HEK293 (cell line): ENCODE data around the gene C3.
A peak's percentile ranks its signal among the peaks of the same experiment; 100 is the strongest.

Source experiments
- CTCF ChIA-PET: fragments of 350-600 bp; formaldehyde crosslinking; extraction: SDS; loops from one replicate; lab custom pipeline; 2021; ENCODE audit warnings: antibody characterized with exemption; lab: Yijun Ruan, JAX
- POLR2A ChIA-PET: fragments of 300-600 bp; formaldehyde crosslinking; extraction: SDS; loops from one replicate; lab custom pipeline; 2020; ENCODE audit warnings: antibody characterized with exemption, inconsistent platforms; lab: Yijun Ruan, JAX
- H3K27ac ChIP-seq: fragments of 200-500 bp; sonication (Bioruptor generic); 2 replicates; pipeline ENCODE4 v1.5.1; 2014; ENCODE audit warnings: low read depth, low read length, control low read depth, inconsistent platforms; ENCODE audit errors: extremely low read depth
- H3K36me3 ChIP-seq, 2 experiments: fragments of 200-500 bp in 1 of 2; sonication (Bioruptor generic) in 1 of 2; 1 replicate in 1 of 2; 2 replicates in 1 of 2; pipeline ENCODE4 v1.5.1; 2014 to 2017; ENCODE audit warnings: inconsistent platforms in 2 of 2, low read length in 2 of 2; ENCODE audit not compliant: control insufficient read depth in 2 of 2, insufficient read depth in 1 of 2
- H3K4me1 ChIP-seq: fragments of 200-500 bp; sonication (Bioruptor generic); 2 replicates; pipeline ENCODE4 v1.5.1; 2014; ENCODE audit warnings: mild to moderate bottlenecking, low read length, inconsistent platforms; ENCODE audit not compliant: control insufficient read depth, insufficient read depth
- H3K4me3 ChIP-seq: 2 replicates; pipeline ENCODE4 v1.5.1; 2011; ENCODE audit warnings: low read depth, mild to moderate bottlenecking, control low read depth, low read length, moderate library complexity
- H3K9me3 ChIP-seq: fragments of 200-500 bp; sonication (Bioruptor generic); 2 replicates; pipeline ENCODE4 v1.5.1; 2014; ENCODE audit warnings: low read depth, low read length, inconsistent platforms; ENCODE audit not compliant: control insufficient read depth, insufficient read depth
- FEZF1 ChIP-seq: fragments of 450-650 bp; formaldehyde crosslinking; IDR thresholded peaks from 2 replicates; pipeline ENCODE4 v1.5.1; 2016; ENCODE audit warnings: missing biosample characterization, missing genetic modification characterization
- GFI1B ChIP-seq: fragments of 450-650 bp; formaldehyde crosslinking; IDR thresholded peaks from 2 replicates; pipeline ENCODE4 v1.5.1; 2016; ENCODE audit warnings: missing biosample characterization, missing genetic modification characterization
- GLI4 ChIP-seq: fragments of 450-650 bp; formaldehyde crosslinking; IDR thresholded peaks from 2 replicates; pipeline ENCODE4 v1.5.1; 2016; ENCODE audit warnings: missing biosample characterization, missing genetic modification characterization
- IKZF3 ChIP-seq: fragments of 450-650 bp; IDR thresholded peaks from 2 replicates; pipeline ENCODE4 v1.5.0; 2018; ENCODE audit warnings: missing biosample characterization, mild to moderate bottlenecking, missing genetic modification characterization, moderate library complexity
- KLF7 ChIP-seq: fragments of 450-650 bp; formaldehyde crosslinking; IDR thresholded peaks from 2 replicates; pipeline ENCODE4 v1.5.1; 2016; ENCODE audit warnings: missing biosample characterization, missing genetic modification characterization, borderline replicate concordance
- KLF9 ChIP-seq: fragments of 450-650 bp; formaldehyde crosslinking; IDR thresholded peaks from 2 replicates; pipeline ENCODE4 v1.5.1; 2016; ENCODE audit warnings: missing biosample characterization, missing genetic modification characterization, low read depth
- PRDM6 ChIP-seq: fragments of 450-650 bp; formaldehyde crosslinking; IDR thresholded peaks from 2 replicates; pipeline ENCODE4 v1.5.1; 2017; ENCODE audit warnings: missing biosample characterization, missing genetic modification characterization
- SCRT2 ChIP-seq: fragments of 450-650 bp; formaldehyde crosslinking; IDR thresholded peaks from 2 replicates; pipeline ENCODE4 v1.5.1; 2016; ENCODE audit warnings: missing biosample characterization, missing genetic modification characterization
- ZBTB21 ChIP-seq: fragments of 450-650 bp; formaldehyde crosslinking; IDR thresholded peaks from 2 replicates; pipeline ENCODE4 v1.5.1; 2017; ENCODE audit warnings: missing biosample characterization, missing genetic modification characterization
- ZNF221 ChIP-seq: fragments of 450-650 bp; formaldehyde crosslinking; IDR thresholded peaks from 2 replicates; pipeline ENCODE4 v1.5.1; 2017; ENCODE audit warnings: missing biosample characterization, missing genetic modification characterization, borderline replicate concordance
- ZNF335 ChIP-seq: fragments of 450-650 bp; formaldehyde crosslinking; conservative IDR thresholded peaks from 2 replicates; pipeline ENCODE4 v1.5.1; 2016; ENCODE audit warnings: missing biosample characterization, missing genetic modification characterization
- ZNF354C ChIP-seq: fragments of 450-650 bp; formaldehyde crosslinking; IDR thresholded peaks from 2 replicates; pipeline ENCODE4 v1.5.1; 2016; ENCODE audit warnings: missing biosample characterization, missing genetic modification characterization, low read depth, borderline replicate concordance
- ZNF394 ChIP-seq: fragments of 450-650 bp; formaldehyde crosslinking; IDR thresholded peaks from 2 replicates; pipeline ENCODE4 v1.5.1; 2016; ENCODE audit warnings: missing biosample characterization, missing genetic modification characterization, mild to moderate bottlenecking, moderate library complexity, borderline replicate concordance
- ZNF544 ChIP-seq: fragments of 450-650 bp; formaldehyde crosslinking; IDR thresholded peaks from 2 replicates; pipeline ENCODE4 v1.5.0; 2017; ENCODE audit warnings: missing biosample characterization, missing genetic modification characterization
- ZNF548 ChIP-seq: fragments of 450-650 bp; formaldehyde crosslinking; IDR thresholded peaks from 2 replicates; pipeline ENCODE4 v1.5.1; 2016; ENCODE audit warnings: missing biosample characterization, missing genetic modification characterization
- ZNF677 ChIP-seq: fragments of 450-650 bp; IDR thresholded peaks from 2 replicates; pipeline ENCODE4 v1.5.0; 2018; ENCODE audit warnings: missing biosample characterization, mild to moderate bottlenecking, missing genetic modification characterization, moderate library complexity
- ZNF701 ChIP-seq: fragments of 450-650 bp; formaldehyde crosslinking; IDR thresholded peaks from 2 replicates; pipeline ENCODE4 v1.5.1; 2016; ENCODE audit warnings: missing biosample characterization, missing genetic modification characterization
- ZNF707 ChIP-seq: fragments of 450-650 bp; formaldehyde crosslinking; IDR thresholded peaks from 2 replicates; pipeline ENCODE4 v1.5.1; 2016; ENCODE audit warnings: missing biosample characterization, missing genetic modification characterization
- ZNF768 ChIP-seq: fragments of 450-650 bp; formaldehyde crosslinking; IDR thresholded peaks from 2 replicates; pipeline ENCODE4 v1.5.1; 2018; ENCODE audit warnings: missing biosample characterization, mild to moderate bottlenecking, missing genetic modification characterization

Gene C3

DNA sequence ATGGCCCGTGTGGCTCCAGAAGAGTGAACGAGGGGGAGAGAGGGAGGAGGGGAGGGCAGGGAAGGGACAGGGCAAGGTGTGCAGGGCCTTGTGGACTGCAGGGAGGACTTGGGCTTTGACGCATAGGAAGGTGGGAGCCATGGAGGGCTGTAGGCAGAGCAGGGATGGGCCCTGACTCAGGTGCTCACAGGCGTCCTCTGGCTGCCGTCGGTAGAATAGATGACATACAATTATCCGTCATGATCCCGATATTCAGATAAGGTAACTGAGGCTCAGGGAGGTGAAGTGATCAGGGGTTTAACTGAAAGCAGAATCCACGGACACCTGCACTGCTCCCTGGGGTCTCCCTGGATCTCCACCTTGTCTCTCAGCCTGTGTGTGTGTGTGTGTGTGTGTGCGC is 3.4 kb downstream of the C3 start (continued):
- TF ChIP-seq ZNF701 (tag by site-specific recombination), result no peak
- no peak for TF ChIP-seq ZBTB21
- TF ChIP-seq, all 188 proteins: peak for 3

- Histone ChIP-seq H3K9me3 (no peaks in the 10 kb centered on the region), H3K4me3 (no peak overlapping the region), H3K36me3 (no peaks in the 10 kb centered on the region), H3K4me1 (no peaks in the 10 kb centered on the region), H3K27ac (no peak overlapping the region)
- POLR2A ChIA-PET, result no interaction called here
- CTCF ChIA-PET, result interaction anchor here (0.6 to 1.2 kb wide), 5 partner anchors 21 to 235 kb away, joined by 3 to 5 read pairs (median 3); no protein-coding TSS in a partner anchor
- TF ChIP-seq ZNF548 (tag by site-specific recombination), result no peak
- TF ChIP-seq GLI4, result no peak
- TF ChIP-seq IKZF3 (tag by site-specific recombination), result no peak
- TF ChIP-seq ZNF677 (tag by site-specific recombination), result no peak
- TF ChIP-seq ZNF354C, result no peak
Measured at GRCh38 chr19:6716610-6716970, 3.9 kb downstream of the C3 start.

DNA sequence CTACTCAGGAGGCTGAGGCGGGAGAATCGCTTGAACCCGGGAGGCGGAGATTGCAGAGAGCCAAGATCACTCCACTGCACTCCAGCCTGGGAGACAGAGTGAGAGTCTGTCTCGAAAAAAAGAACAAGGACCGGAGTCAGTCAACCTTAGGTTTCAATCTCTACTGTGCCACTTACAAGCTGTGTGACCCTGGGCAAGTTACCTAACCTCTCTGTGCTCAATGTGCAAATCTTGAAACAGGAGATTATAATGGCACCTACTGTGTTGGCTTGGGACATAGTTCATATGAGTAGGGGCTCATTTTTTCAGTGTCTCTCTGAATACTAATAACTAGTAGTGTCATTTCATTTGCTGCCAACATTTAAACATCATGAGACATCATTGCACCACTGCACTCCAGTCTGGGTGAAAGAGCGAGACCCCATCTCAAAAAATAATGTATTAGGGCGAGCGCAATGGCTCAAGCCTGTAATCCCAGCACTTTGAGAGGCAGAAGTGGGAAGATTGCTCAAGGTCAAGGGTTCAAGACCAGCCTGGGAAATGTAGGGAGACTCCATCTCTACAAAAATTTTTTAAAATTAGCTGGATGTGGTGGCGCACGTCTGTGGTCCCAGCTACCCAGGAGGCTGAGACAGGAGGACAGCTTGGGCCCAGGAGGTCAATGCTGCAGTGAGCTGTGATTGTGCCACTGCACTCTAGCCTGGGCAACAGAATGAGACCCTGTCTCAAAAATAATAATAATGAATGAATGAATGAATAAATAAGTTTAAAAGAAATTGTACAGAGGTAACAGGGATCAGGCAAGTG is 5.5 kb downstream of the C3 start:
- ChIA-PET POLR2A (no interaction called here), CTCF (interaction anchor here (0.6 to 1.2 kb wide), 5 partner anchors 41 to 1798 kb away, joined by 3 to 5 read pairs (median 3); no protein-coding TSS in a partner anchor)
- Histone ChIP-seq H3K4me1 (no peaks in the 10 kb centered on the region), H3K27ac (no peak overlapping the region), H3K4me3 (no peak overlapping the region), H3K36me3 (no peaks in the 10 kb centered on the region), H3K9me3 (no peaks in the 10 kb centered on the region)
- TF ChIP-seq GFI1B (no peak), ZNF768 (tag by site-specific recombination) (peak; percentile 95; the same call in 1 of the 2 replicates), ZNF544 (tag by site-specific recombination) (no peak)

DNA sequence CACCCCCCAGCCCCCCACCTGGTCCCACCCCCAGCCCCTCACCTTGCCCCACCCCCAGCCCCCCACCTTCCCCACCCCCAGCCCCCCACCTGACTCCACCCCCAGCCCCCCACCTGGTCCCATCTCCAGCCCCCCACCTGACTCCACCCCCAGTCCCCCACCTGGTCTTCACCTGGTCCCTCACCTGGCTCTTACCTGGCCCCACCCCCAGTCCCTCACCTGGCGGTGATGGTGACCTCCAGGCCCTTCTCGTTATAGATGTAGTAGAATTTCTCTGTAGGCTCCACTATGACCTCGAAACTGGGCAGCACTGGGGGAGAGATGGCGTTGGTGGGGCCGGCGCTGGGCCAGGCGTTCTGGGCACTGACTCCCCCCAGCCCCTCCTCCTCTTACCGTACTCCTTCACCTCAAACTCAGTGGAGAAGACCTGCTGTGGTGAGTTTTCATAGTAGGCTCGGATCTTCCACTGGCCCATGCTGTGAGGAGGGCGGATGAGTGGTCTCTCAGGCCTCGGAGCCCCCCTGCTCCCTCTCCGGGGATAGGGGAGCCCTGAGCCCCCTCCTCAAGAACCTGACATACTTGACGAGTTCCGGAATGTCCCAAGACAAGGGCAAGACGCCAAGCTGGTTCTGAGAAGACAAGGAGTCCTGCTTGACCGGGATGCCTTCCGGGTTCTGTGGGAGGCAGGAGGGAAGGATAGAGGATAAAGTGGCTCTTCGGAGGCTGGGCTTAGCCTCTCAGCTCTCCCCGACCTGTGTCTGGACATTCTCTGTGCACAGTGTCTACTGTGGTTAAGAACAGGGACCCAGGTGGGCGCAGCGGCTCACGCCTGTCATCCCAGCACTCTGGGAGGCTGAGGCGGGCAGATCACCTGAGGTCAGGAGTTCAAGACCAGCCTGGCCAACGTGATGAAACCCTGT is 6.4 kb downstream of the C3 start:
- no peaks in the 10 kb centered on the region for H3K36me3 ChIP-seq
- ChIA-PET POLR2A (no interaction called here), CTCF (interaction anchor here (0.7 to 1.2 kb wide), 2 partner anchors 40 to 96 kb away, joined by 3 to 4 read pairs; no protein-coding TSS in a partner anchor)
- no peaks in the 10 kb centered on the region for H3K9me3 ChIP-seq
- H3K4me1 ChIP-seq, result no peaks in the 10 kb centered on the region
- H3K4me3 ChIP-seq, result no peak overlapping the region
- H3K27ac ChIP-seq, result no peak overlapping the region
- TF ChIP-seq KLF7 (tag by site-specific recombination), result no peak
- TF ChIP-seq ZNF707 (tag by site-specific recombination), result no peak
- TF ChIP-seq, all 188 proteins: peak for 0

DNA sequence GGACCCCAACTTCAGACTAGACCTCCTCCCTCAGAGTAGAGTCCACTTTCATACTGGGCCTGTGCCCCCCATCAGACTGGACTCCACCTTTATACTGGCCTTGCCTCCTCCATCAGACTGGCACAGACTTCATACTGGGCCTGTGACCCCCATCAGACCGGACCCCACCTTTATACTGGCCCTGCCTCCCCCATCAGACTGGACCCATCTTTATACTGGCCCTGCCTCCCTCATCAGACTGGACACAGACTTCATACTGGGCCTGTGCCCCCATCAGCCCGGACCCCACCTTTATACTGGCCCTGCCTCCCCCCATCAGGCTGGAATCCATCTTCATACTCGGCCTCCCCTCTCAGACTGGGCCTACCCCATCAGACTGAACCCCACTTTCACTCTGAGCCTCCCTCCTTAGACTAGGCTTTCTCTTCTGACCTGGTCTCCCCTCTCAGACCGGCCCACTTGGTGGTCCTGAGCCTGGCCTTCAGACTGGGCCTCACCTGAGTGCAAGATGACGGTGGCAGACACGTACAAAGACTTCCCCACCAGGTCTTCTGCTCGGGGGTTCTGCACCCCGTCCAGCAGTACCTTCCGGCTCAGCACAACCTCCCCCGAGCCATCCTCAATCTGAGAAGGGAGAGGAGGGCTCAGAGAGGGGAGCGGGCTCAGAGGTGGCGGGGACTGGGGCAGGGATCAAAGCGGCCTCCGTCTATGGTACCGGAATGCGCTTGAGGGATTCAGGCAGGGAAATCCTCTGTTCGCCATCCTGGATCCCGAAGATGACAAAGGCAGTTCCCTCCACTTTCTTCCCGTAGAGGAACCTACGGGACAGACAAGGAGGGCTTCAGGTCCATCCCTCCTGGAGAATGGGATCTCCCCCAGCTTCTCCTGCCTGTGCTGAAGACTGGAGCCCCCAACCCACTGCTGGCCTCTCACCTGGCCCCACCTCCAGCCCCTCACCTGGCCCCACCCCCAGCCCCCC is 7.5 kb downstream of the C3 start:
- Histone ChIP-seq H3K4me3 (no peak overlapping the region), H3K4me1 (no peaks in the 10 kb centered on the region), H3K27ac (no peak overlapping the region), H3K9me3 (no peaks in the 10 kb centered on the region), H3K36me3 (no peaks in the 10 kb centered on the region)
- CTCF ChIA-PET, result no interaction called here
- POLR2A ChIA-PET, result no interaction called here
- TF ChIP-seq ZNF221 (tag by site-specific recombination) (no peak), ZNF394 (tag by site-specific recombination) (no peak), PRDM6 (tag by site-specific recombination) (no peak), SCRT2 (no peak), ZNF335 (tag by site-specific recombination) (no peak), FEZF1 (tag by site-specific recombination) (no peak), KLF9 (tag by site-specific recombination) (no peak)
